HG03571 (cell line): ENCODE data around the gene ESYT3.
"Not testable (repeated sequence)": the region's sequence is repeated elsewhere in the genome, so short reads cannot be mapped to it uniquely, and the experiment has no call there.

Experiments
- ATAC-seq: cut with Tn5 transposase; IDR thresholded peaks from one replicate; pipeline ENCODE4 v1.9.1; 2021; ENCODE audit not compliant: unreplicated experiment

ESYT3 gene

DNA sequence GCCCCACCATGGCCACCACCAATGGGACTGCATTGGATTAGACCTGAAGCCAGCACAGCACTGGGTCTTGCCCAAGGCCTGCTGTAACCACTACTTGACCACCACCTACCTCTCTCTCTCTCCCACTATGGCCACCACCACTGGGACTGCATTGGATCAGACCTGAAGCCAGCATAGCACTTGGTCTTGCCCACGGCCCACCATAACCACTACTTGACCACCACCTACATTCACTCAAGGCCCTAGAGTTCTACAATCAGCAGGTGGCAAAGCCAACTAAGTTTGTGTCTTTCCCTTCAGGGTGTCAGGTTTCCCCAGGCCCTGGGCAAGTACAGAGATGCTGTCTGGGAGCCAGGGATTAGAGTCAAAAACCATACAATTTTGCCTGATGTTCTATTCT, 57.6 kb downstream of the ESYT3 start:
- no peak for ATAC-seq

DNA sequence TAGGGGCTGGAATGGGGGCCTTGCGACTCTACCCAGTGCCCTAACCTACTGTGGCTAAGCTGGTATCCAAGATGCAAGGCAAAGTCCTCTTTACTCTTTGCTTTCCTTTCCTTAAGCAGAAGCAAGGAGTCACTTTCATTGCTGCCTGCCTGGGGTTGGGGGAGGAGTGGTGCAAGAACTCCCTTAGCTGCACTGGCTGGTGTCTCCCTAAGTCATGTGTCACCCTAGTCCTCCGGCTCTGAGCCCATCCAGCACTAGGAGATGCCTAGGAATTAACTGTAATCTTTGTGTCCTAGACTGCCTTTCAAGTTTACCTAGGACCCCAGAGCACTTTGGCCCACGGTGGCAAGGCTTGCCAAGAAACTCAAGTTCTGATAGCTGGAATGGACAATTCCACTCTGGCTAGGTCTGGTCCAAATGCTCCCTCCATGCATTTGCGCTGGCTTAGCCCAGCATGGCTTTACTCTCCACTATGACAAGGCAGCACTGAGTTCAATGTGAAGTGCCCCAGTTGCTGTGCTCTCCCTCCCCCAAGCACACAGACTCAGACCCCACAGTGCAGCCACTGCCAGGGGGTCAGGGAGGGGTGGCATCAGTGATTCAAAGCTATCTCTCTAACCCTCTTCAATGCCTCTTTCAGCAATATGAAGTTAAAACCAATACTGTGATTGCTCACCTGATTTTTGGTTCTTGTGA, 58.7 kb downstream of the ESYT3 start:
- no peak for ATAC-seq

DNA sequence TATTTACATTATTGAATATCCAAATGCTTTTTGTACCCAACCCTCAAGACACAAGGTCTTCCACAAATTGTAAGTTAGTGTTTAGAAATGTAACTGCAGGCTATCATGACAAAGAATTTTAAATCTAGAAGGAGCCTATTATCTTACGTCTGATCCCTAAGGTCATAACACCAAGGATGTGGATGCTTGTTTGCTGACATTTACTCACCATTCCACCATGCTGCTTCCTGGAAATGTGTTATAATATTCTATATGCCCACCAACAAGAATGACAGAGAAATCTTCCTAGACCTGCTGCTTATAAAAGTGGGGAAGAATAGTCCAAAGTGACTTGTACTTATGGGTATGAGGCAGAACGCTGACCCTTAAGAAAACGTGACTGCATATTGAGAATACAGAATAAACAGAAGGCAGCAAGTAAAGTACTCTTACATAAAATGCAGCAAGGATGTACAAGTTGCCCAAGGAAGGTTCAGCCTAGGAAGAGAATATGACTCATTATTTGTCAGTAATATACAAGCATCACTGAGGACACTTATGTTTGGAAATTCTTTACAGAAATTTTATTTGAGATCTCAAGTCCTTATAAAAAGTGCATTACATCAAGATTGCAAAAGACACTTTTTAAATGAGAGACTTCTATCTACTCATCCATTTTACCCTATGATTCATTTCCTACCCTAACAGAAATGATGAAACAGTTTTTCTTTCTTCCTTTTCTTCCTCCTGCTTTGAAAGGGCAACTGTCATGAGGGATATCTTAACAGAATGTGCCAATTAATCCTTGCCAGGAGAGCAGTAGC, 59.6 kb downstream of the ESYT3 start:
- no peak for ATAC-seq

DNA sequence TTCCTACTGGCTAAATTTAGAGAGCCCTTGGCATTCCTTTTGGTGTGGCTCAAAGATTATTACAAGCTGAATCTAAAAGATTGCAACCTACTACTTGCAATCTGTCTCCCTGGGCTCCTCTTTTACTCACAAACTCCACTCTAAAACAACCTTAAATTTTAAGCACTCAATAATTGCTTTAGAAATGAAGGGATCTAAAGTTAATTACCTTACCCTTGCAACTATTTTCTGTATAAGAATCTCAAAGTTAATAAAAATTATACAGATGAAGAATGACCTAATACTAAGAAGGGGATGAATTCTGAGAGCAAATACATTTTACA, 60.2 kb downstream of the ESYT3 start:
- no peak for ATAC-seq

DNA sequence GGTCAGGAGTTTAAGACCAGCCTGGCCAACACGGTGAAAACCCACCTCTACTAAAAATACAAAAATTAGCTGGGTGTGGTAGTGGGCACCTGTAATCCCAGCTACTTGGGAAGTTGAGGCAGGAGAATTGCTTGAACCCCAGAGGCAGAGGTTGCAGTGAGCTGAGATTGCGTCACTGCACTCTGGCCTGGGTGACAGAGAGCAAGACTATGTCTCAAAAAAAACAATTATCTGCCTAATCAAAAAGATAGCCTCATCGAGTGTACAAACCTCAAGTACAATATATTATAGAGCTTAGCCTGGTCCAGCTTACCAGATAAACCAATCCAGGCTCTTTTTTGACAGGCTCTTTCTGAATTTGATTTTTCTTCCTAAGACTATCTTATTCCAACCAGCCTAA, 61.2 kb downstream of the ESYT3 start:
- ATAC-seq = not testable (repeated sequence)

DNA sequence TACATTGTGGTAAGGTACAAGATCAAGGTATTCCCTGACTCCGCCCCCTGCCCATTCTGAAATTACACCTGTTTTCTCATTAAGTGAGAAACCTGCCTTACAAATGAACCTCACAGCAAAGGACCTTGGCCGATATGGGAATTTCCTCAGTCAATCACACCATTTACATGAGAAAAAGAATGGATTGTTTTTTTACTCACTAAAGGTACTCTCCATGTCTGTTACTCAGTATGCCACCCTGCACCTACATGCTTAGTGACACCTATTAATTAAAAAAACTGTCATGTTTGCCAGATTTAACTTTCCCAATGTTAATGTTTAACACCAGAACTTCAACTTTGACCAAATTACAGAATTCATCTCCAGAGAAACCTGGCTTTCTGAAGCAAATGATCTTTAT, 62.0 kb downstream of the ESYT3 start:
- no peak for ATAC-seq

DNA sequence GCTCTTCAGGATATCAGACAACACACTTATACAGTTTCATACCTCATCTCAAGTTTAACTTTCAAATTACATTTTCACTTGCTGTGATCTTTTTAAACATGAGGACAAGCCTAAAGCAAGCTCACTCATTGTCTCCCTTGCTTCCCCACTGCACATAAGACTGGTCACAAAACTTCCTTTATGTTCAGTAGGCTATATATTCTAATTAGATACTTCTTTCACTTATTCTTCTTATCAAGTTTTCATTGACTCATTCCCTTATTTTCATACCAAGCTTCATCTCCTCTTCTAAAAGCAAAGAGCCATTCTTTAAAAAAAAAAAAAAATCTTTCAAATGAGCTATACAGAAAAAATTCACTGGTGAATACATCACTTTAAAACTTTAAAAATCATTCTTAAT, 62.6 kb downstream of the ESYT3 start:
- no peak for ATAC-seq

DNA sequence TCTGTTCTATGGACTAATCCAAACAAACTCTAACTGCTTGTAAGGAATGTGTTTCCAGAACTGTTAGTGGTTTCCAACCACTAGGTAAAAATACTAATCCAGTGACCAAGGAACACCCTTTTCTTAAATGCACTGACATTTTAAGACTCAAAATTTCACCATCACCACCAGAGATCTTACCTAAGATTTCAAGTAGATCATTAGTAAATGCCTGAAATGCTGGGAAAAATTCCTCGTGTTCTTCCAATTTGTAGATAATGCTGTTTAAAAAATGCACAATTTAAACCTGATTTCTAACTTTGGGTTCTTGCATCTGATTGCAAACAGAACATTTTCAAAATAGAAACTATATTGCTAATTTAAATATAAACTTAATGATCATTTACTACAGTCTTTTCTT, 63.4 kb downstream of the ESYT3 start:
- ATAC-seq = no peak

DNA sequence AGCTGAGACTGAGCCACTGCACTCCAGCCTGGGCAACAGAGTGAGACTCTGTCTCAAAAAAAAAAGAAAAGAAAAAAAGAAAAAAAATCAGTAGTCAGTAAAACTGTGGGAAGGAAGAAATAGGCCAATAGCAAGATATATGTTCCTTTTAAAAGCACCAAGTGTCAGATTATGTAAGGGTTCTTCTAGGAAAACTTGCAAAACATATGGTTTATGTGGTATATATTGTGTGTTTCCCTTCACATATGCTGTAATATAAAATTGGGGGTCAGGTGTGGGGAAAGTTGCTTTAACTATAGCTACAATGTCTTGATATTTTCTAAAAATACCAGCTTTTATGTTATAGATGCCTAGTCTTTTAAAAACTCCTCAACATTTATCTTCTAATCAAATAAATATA, 64.6 kb downstream of the ESYT3 start:
- ATAC-seq = no peak

DNA sequence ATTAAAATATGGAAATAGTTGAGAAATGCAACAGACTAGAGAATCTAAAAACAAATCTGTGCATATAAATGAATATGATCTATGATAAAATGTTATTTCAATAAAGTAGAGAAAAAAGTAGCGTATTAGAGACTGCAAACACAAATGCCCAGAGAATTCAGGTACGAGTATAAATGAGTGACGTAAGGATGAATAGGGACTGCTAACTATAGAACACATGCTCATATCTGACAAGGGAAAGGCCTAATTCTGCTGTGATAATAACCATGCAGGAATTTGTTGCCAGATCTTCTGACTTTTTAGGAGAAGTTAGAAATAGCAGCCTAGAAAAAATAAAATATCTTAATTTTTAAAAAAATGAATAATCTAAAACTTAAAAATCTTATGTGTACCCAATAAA, 73.1 kb downstream of the ESYT3 start:
- no peak for ATAC-seq

DNA sequence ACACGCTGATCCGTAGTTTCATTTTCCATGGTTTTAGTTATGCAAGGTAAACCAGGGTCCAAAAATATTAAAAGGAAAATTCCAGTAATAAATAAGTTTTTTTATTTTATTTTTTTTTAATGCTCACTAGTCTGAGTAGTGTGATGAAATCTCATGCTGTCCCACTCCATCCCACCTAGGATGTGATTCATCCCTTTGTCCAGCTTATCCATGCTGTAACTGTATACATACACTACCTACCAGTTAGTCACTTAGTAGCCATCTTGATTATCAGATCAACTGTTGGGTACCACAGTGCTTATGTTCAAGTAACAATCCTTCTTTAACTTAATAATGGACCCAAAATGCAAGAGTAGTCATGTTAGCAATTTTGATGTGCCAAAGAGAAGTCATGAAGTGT, 75.2 kb downstream of the ESYT3 start:
- no peak for ATAC-seq

DNA sequence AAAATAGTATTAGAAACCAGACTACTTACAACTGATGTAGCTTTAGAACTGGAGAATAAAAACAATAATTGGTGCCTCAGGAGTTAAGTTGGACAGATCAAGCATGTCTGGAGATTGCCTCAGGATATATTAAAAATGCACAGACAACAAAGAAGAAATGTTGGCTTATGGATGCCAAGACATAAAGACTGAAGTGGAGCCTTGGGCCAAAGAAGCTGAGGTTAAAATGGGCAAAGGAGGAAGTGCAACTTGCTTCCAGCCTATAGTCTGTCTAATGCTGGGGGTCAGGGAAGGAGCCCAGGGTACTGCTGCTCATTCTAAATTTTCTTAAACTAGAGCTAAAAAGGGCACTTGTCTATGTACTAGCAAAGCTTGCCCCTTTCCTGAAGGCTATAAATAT, 77.5 kb downstream of the ESYT3 start:
- no peak for ATAC-seq

DNA sequence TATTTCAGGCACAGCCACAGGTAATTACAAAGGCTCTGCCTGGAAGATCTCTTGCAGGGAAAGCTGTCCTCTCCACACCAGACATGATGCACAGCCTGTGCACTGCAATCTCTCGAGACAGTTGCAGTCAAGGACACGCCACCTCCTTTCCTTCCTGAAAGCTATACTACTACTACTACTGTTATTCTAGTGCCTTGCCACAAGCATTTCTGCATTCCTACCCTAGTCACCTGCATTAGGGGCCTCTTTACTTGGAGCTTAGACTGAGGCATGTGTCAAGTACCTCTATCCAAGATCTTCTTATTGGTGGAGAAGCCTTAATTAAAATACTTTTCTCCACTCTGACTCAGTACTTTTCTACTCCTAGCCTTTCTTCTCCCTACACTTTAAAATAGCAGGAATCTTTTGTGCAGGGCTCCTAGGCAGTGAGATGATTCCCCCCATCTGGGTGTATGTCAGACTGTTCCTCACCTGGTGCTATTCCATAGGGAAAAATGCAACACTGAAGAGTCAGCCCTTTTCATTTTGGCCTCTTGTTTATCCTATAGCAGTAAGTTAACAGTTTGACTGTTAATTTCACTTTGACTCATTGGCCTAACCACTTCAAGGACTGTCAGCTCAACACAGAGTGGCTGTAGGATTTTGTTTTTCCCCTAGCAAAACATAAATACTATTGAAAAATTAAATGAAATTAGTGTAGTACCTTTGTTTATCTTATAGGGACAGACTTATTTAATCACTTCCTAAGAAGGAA, 78.9 kb downstream of the ESYT3 start:
- peak; percentile 78 for ATAC-seq

DNA sequence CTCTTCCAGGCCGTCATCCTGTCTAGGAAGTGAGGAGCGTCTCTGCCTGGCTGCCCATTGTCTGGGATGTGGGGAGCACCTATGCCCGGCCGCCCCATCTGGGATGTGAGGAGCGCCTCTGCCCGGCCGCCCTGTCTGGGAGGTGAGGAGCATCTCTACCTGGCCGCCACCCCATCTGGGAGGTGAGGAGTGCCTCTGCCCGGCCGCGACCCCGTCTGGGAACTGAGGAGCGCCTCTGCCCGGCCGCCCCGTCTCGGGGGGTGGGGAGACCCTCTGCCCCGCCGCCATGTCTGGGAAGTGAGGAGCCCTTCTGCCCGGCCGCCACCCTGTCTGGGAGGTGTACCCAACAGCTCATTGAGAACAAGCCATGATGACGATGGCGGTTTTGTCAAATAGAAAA, 87.0 kb downstream of the ESYT3 start:
- not testable (repeated sequence) for ATAC-seq
